MCF 10A (cell line): ENCODE results near the gene CSE1L. TPM values are rescaled to one million over a fixed set of nuclear protein-coding genes. Genes with fewer than 3 reads are reported as not detected.
A peak's percentile ranks its signal among the peaks of the same experiment; 100 is the strongest.
"Not testable (repeated sequence)": the region's sequence is repeated elsewhere in the genome, so short reads cannot be mapped to it uniquely, and the experiment has no call there.

ENCODE experiments used
- BruUV-seq: library from RNA; stranded (reverse); fragments of 400-500 nt; replicated peaks from 2 replicates; lab custom pipeline; 2021; lab: Mats Ljungman, UMichigan
- CTCF ChIA-PET: fragments of 300-600 bp; sonication (Branson Sonifier 250); formaldehyde crosslinking; extraction: SDS; loops from one replicate; lab custom pipeline; 2021; ENCODE audit warnings: antibody characterized with exemption, inconsistent platforms; lab: Yijun Ruan, JAX
- POLR2A ChIA-PET: fragments of 300-600, 350-650 bp; sonication (Branson Sonifier 250); formaldehyde crosslinking; extraction: SDS; loops from one replicate; lab custom pipeline; 2020; ENCODE audit warnings: antibody characterized with exemption, inconsistent platforms; lab: Yijun Ruan, JAX
- DNase-seq: peaks from one replicate; pipeline ENCODE4 v3.0.0-alpha.2; 2018; ENCODE audit not compliant: unreplicated experiment
- H3K27ac Mint-ChIP-seq: one replicate; pipeline ENCODE4 v1.8.0; 2022; ENCODE audit warnings: mild to moderate bottlenecking, low read depth, mixed read lengths; ENCODE audit not compliant: unreplicated experiment
- H3K27me3 Mint-ChIP-seq: one replicate; pipeline ENCODE4 v1.8.0; 2022; ENCODE audit warnings: mixed read lengths; ENCODE audit not compliant: insufficient read depth, unreplicated experiment
- H3K36me3 Mint-ChIP-seq: one replicate; pipeline ENCODE4 v1.8.0; 2022; ENCODE audit warnings: mild to moderate bottlenecking, moderate library complexity, mixed read lengths; ENCODE audit not compliant: insufficient read depth, unreplicated experiment
- H3K4me1 Mint-ChIP-seq: one replicate; pipeline ENCODE4 v1.8.0; 2022; ENCODE audit warnings: mixed read lengths; ENCODE audit not compliant: insufficient read depth, unreplicated experiment
- H3K4me3 Mint-ChIP-seq: one replicate; pipeline ENCODE4 v1.8.0; 2022; ENCODE audit warnings: mild to moderate bottlenecking, moderate library complexity, mixed read lengths; ENCODE audit not compliant: unreplicated experiment
- H3K9me3 Mint-ChIP-seq: one replicate; pipeline ENCODE4 v1.8.0; 2022; ENCODE audit warnings: mixed read lengths; ENCODE audit not compliant: unreplicated experiment
- CTCF ChIP-seq: fragments of 200-600 bp; IDR thresholded peaks from one replicate; pipeline ENCODE4 v1.8.0; 2022; ENCODE audit warnings: antibody characterized with exemption, mild to moderate bottlenecking; ENCODE audit not compliant: unreplicated experiment
- intact Hi-C: fragments of 100-400 bp; cut with micrococcal nuclease; formaldehyde crosslinking; loops from 2 replicates; pipeline ENCODE4 v1.14.1; 2022
- total RNA-seq: library from RNA; stranded (reverse); gene quantifications from 2 replicates; pipeline ENCODE4 v1.2.3, GENCODE V29; 2022

CSE1L gene
- total RNA-seq, 1 experiment from 2014 or later, result 101 TPM

- no TSS peak for BruUV-seq
- Mint-ChIP-seq H3K9me3 (no peaks in the 10 kb centered on the region), H3K27me3 (no peaks in the 10 kb centered on the region), H3K4me3 (no peak overlapping the region), H3K4me1 (peaks cover 6% of the 10 kb centered on the region), H3K36me3 (peaks cover 40% of the 10 kb centered on the region), H3K27ac (no peak overlapping the region)
- no peak for TF ChIP-seq CTCF
- intact Hi-C loops, result loop anchor here (1.0 to 5.0 kb wide), 2 partner anchors 84 to 189 kb away; no protein-coding TSS in a partner anchor
- ChIA-PET POLR2A (interaction anchor here (0.7 to 2.1 kb wide), 5 partner anchors 33 to 138 kb away, joined by 3 to 19 read pairs (median 3); no protein-coding TSS in a partner anchor), CTCF (interaction anchor here (0.6 to 8.4 kb wide), 26 partner anchors 8 to 401 kb away, joined by 3 to 173 read pairs (median 6); partner anchors contain the start of gene DDX27)
- DNase-seq, result no peak
These were observed 87.5 kb downstream of the CSE1L start for GRCh38 chr20:49133571-49133970.

- Mint-ChIP-seq H3K27ac (peak overlapping the region; percentile 33), H3K36me3 (peaks cover 47% of the 10 kb centered on the region)
- not testable (repeated sequence) for H3K4me1 Mint-ChIP-seq, BruUV-seq, DNase-seq, H3K27me3 Mint-ChIP-seq, H3K4me3 Mint-ChIP-seq, H3K9me3 Mint-ChIP-seq
- intact Hi-C loops, result loop anchor here (5.0 kb wide), 1 partner anchor 188 kb away; no protein-coding TSS in a partner anchor
- ChIA-PET POLR2A (interaction anchor here (1.0 to 1.6 kb wide), 3 partner anchors 16 to 84 kb away, joined by 3 to 4 read pairs (median 4); no protein-coding TSS in a partner anchor), CTCF (interaction anchor here (1.3 to 8.4 kb wide), 4 partner anchors 9 to 82 kb away, joined by 3 to 173 read pairs (median 12); partner anchors contain the start of gene DDX27)
These were observed 88.7 kb downstream of the CSE1L start for GRCh38 chr20:49134797-49135196.

GRCh38 chr20:49136817-49137571 is 90.9 kb downstream of the CSE1L start:
- H3K27me3 Mint-ChIP-seq, result no peaks in the 10 kb centered on the region
- peaks cover 6% of the 10 kb centered on the region for H3K4me1 Mint-ChIP-seq
- no peak for DNase-seq
- intact Hi-C loops, result no loop called here
- no peak overlapping the region for H3K4me3 Mint-ChIP-seq
- TF ChIP-seq CTCF, result no peak
- no TSS peak for BruUV-seq
- ChIA-PET CTCF (interaction anchor here (0.6 to 8.4 kb wide), 6 partner anchors 14 to 117 kb away, joined by 3 to 173 read pairs (median 4); partner anchors contain the start of gene DDX27), POLR2A (interaction anchor here (0.6 to 1.0 kb wide), 2 partner anchors 31 to 50 kb away, joined by 3 read pairs; no protein-coding TSS in a partner anchor)
- no peaks in the 10 kb centered on the region for H3K9me3 Mint-ChIP-seq
- H3K27ac Mint-ChIP-seq, result no peak overlapping the region
- peaks cover 35% of the 10 kb centered on the region for H3K36me3 Mint-ChIP-seq

- Mint-ChIP-seq H3K27me3 (no peaks in the 10 kb centered on the region), H3K36me3 (peaks cover 32% of the 10 kb centered on the region), H3K4me1 (no peaks in the 10 kb centered on the region), H3K27ac (no peak overlapping the region), H3K9me3 (no peaks in the 10 kb centered on the region), H3K4me3 (no peak overlapping the region)
- intact Hi-C loops, result no loop called here
- ChIA-PET POLR2A (interaction anchor here (0.7 to 1.8 kb wide), 4 partner anchors 11 to 503 kb away, joined by 3 to 6 read pairs (median 4); partner anchors contain the start of gene DDX27), CTCF (interaction anchor here (0.6 to 8.4 kb wide), 3 partner anchors 26 to 1496 kb away, joined by 3 to 173 read pairs (median 3); partner anchors contain the start of gene DDX27)
- no peak for TF ChIP-seq CTCF
- BruUV-seq, result no TSS peak
- DNase-seq, result no peak
These were observed 92.3 kb downstream of the CSE1L start for GRCh38 chr20:49138431-49138830.
